Measurements from ENCODE around the gene CLTA. TPM values are rescaled to one million over a fixed set of nuclear protein-coding genes. Genes with fewer than 3 reads are reported as not detected.
A peak's percentile ranks its signal among the peaks of the same experiment; 100 is the strongest.

The CLTA gene
- total RNA-seq, 2 experiments from 2014 or later = 150 to 171 TPM

GRCh38 chr9:36258996-36259533 is 68.3 kb downstream of the CLTA start:
- intact Hi-C loops (cut with micrococcal nuclease; ENCODE audit: unreplicated experiment) = loop anchor here (1.0 kb wide), 1 partner anchor 69 kb away; the partner anchor contains the start of gene CLTA
- Histone ChIP-seq H3K4me3 (ENCODE audit: low read depth, low read length, poor library complexity, severe bottlenecking) (peak overlapping the region; percentile 79), H3K79me2 (ENCODE audit: insufficient read depth, low read depth, low read length) (peaks cover 15% of the 10 kb centered on the region; the same call in 1 of the 2 replicates), H3K4me2 (ENCODE audit: low read length) (peak overlapping the region; percentile 70), H2AFZ (ENCODE audit: low read length) (peak overlapping the region; percentile 78; the same call in 1 of the 2 replicates), H3K27ac (ENCODE audit: low read depth, low read length, poor library complexity, severe bottlenecking) (no peak overlapping the region), H3K9me3 (ENCODE audit: low read length) (no peaks in the 10 kb centered on the region), H3K9me2 (ENCODE audit: insufficient read depth, low read length) (no peaks in the 10 kb centered on the region), H3K4me1 (ENCODE audit: insufficient read depth, low read length, poor library complexity, severe bottlenecking) (peaks cover 10% of the 10 kb centered on the region), H4K20me1 (ENCODE audit: insufficient read depth, low read length) (no peaks in the 10 kb centered on the region), H3K36me3 (ENCODE audit: insufficient read depth, low read length) (no peaks in the 10 kb centered on the region)
- TF ChIP-seq CTCF (conservative IDR thresholded peaks at IDR 0.05; ENCODE audit: low read length) = no peak
- no peak for TF ChIP-seq EZH2phosphoT487 (IDR thresholded peaks at IDR 0.05; ENCODE audit: borderline replicate concordance, low read depth, low read length)
- BruUV-seq (replicated peaks) = TSS peak; percentile 75
- DNase-seq (ENCODE audit: low spot score) = no peak
- CTCF ChIA-PET (ENCODE audit: unreplicated experiment) = interaction anchor here (1.0 kb wide), 1 partner anchor 10 kb away, joined by 3 read pairs; no protein-coding TSS in a partner anchor
- POLR2A ChIA-PET = interaction anchor here (0.6 to 2.0 kb wide), 7 partner anchors 10 to 133 kb away, joined by 3 to 10 read pairs (median 4); partner anchors contain the start of gene CLTA

Other genes starting within 250 kb of the CLTA start
- not detected in 2 replicates for gene OR2S2, start 232.8 kb upstream of the CLTA start, total RNA-seq (2014; rRNA removed; shearing (Covaris generic))
- gene OR2S2, start 232.8 kb upstream of the CLTA start, total RNA-seq (2022) = not detected in 2 replicates
- 3.0 and 6.0 TPM in 2 replicates for gene RECK, start 154.0 kb upstream of the CLTA start, total RNA-seq (2014; rRNA removed; shearing (Covaris generic))
- 6.5 and 8.1 TPM in 2 replicates for gene RECK, start 154.0 kb upstream of the CLTA start, total RNA-seq (2022)
- gene GLIPR2, start 54.2 kb upstream of the CLTA start, total RNA-seq (2014; rRNA removed; shearing (Covaris generic)) = not detected in 2 replicates
- not detected in 2 replicates for gene GLIPR2, start 54.2 kb upstream of the CLTA start, total RNA-seq (2022)
- not detected in 2 replicates for gene CCIN, start 21.5 kb upstream of the CLTA start, total RNA-seq (2014; rRNA removed; shearing (Covaris generic))
- gene CCIN, start 21.5 kb upstream of the CLTA start, total RNA-seq (2022) = not detected in 2 replicates
- 12.9 and 15.5 TPM in 2 replicates for gene GNE, start 67.5 kb downstream of the CLTA start, total RNA-seq (2014; rRNA removed; shearing (Covaris generic))
- 27.7 and 28.4 TPM in 2 replicates for gene GNE, start 67.5 kb downstream of the CLTA start, total RNA-seq (2022)
- 5.7 and 9.0 TPM in 2 replicates for gene RNF38, start 209.3 kb downstream of the CLTA start, total RNA-seq (2014; rRNA removed; shearing (Covaris generic))
- 25.5 and 30.5 TPM in 2 replicates for gene RNF38, start 209.3 kb downstream of the CLTA start, total RNA-seq (2022)